PFSK-1 (cell line): ENCODE results near the gene FUCA1.

Experiments used
- POLR2AphosphoS5 ChIP-seq: IDR thresholded peaks from 2 replicates; pipeline ENCODE4 v1.6.1; 2012; ENCODE audit warnings: low read depth, mild to moderate bottlenecking, control low read depth, low read length, moderate library complexity
- REST ChIP-seq, 2 experiments: IDR thresholded peaks; 2 replicates each; pipeline versions ENCODE4 v1.6.1 to v1.8.0; 2011 to 2012; ENCODE audit warnings: low read depth in 2 of 2, low read length in 2 of 2, control low read depth in 1 of 2, inconsistent platforms in 1 of 2, mild to moderate bottlenecking in 1 of 2, moderate library complexity in 1 of 2; ENCODE audit not compliant: insufficient read depth in 1 of 2
- TAF1 ChIP-seq: IDR thresholded peaks from 2 replicates; pipeline ENCODE4 v1.6.1; 2012; ENCODE audit warnings: low read length, control low read depth, borderline replicate concordance; ENCODE audit not compliant: insufficient read depth

- TF ChIP-seq REST (IDR thresholded peaks at IDR 0.05; ENCODE audit: insufficient read depth in 1 of 2, low read depth in 2 of 2, low read length in 2 of 2) = no peak
- TF ChIP-seq TAF1 = no peak
- no peak for TF ChIP-seq POLR2AphosphoS5
Measured at GRCh38 chr1:23848673-23849616, 19.1 kb downstream of the FUCA1 start.
